ENCODE data around the gene SCFD1. TPM values are rescaled to one million over a fixed set of nuclear protein-coding genes. Genes with fewer than 3 reads are reported as not detected.
"Not testable (repeated sequence)": the region's sequence is repeated elsewhere in the genome, so short reads cannot be mapped to it uniquely, and the experiment has no call there.

Gene SCFD1
- total RNA-seq, 1 donor from 2014 or later, result 135 TPM

- DNase-seq (ENCODE audit: low spot score in 2 of 2), result no peak
- FAIRE-seq, result no peak
These were observed 34.9 kb downstream of the SCFD1 start for GRCh38 chr14:30657050-30657449.

GRCh38 chr14:30657606-30658163 is 35.6 kb downstream of the SCFD1 start:
- no peak for DNase-seq (ENCODE audit: low spot score in 2 of 2)
- FAIRE-seq, result peak; percentile 26

- DNase-seq (ENCODE audit: low spot score in 2 of 2) (no peak), FAIRE-seq (no peak)
These were observed 36.5 kb downstream of the SCFD1 start for GRCh38 chr14:30658645-30659044.

GRCh38 chr14:30669594-30669993 is 47.5 kb downstream of the SCFD1 start:
- DNase-seq (ENCODE audit: low spot score in 2 of 2), result no peak
- FAIRE-seq, result no peak

- peak; percentile 28 for FAIRE-seq
- no peak for DNase-seq (ENCODE audit: low spot score in 2 of 2)
These were observed 51.0 kb downstream of the SCFD1 start for GRCh38 chr14:30673071-30673470.

- DNase-seq (ENCODE audit: low spot score in 2 of 2), result no peak
- FAIRE-seq, result no peak
These were observed 56.9 kb downstream of the SCFD1 start for GRCh38 chr14:30678926-30679431.

GRCh38 chr14:30680036-30680435 is 57.9 kb downstream of the SCFD1 start:
- FAIRE-seq, result no peak
- no peak for DNase-seq (ENCODE audit: low spot score in 2 of 2)

- DNase-seq (ENCODE audit: low spot score in 2 of 2); FAIRE-seq: not testable (repeated sequence)
These were observed 58.7 kb downstream of the SCFD1 start for GRCh38 chr14:30680776-30681175.

- DNase-seq (ENCODE audit: low spot score in 2 of 2) (no peak), FAIRE-seq (no peak)
These were observed 59.7 kb downstream of the SCFD1 start for GRCh38 chr14:30681752-30682355.

GRCh38 chr14:30690487-30691355 is 68.6 kb downstream of the SCFD1 start:
- FAIRE-seq; DNase-seq (ENCODE audit: low spot score in 2 of 2): not testable (repeated sequence)

GRCh38 chr14:30691751-30692398 is 69.8 kb downstream of the SCFD1 start:
- FAIRE-seq, result no peak

GRCh38 chr14:30692669-30693068 is 70.5 kb downstream of the SCFD1 start:
- FAIRE-seq (no peak), DNase-seq (ENCODE audit: low spot score in 2 of 2) (no peak)

More at GRCh38 chr14:30691751-30692398, 69.8 kb downstream of the SCFD1 start:
- no peak for DNase-seq (ENCODE audit: low spot score in 2 of 2)

- FAIRE-seq (no peak), DNase-seq (ENCODE audit: low spot score in 2 of 2) (no peak)
These were observed 76.3 kb downstream of the SCFD1 start for GRCh38 chr14:30698463-30698862.

GRCh38 chr14:30706704-30707103 is 84.6 kb downstream of the SCFD1 start:
- DNase-seq (ENCODE audit: low spot score in 2 of 2) (no peak), FAIRE-seq (no peak)

GRCh38 chr14:30708157-30708556 is 86.0 kb downstream of the SCFD1 start:
- no peak for DNase-seq (ENCODE audit: low spot score in 2 of 2)
- FAIRE-seq, result no peak

- DNase-seq (ENCODE audit: low spot score in 2 of 2) (no peak), FAIRE-seq (no peak)
These were observed 87.1 kb downstream of the SCFD1 start for GRCh38 chr14:30709201-30709600.

- DNase-seq (ENCODE audit: low spot score in 2 of 2), result no peak
- no peak for FAIRE-seq
These were observed 88.8 kb downstream of the SCFD1 start for GRCh38 chr14:30710876-30711275.

- no peak for FAIRE-seq
- DNase-seq (ENCODE audit: low spot score in 2 of 2), result no peak
These were observed 97.0 kb downstream of the SCFD1 start for GRCh38 chr14:30719137-30719536.

GRCh38 chr14:30725763-30726162 is 103.6 kb downstream of the SCFD1 start:
- DNase-seq (ENCODE audit: low spot score in 2 of 2), result no peak
- no peak for FAIRE-seq

- FAIRE-seq (no peak), DNase-seq (ENCODE audit: low spot score in 2 of 2) (no peak)
These were observed 106.4 kb downstream of the SCFD1 start for GRCh38 chr14:30728471-30728870.

- FAIRE-seq, result no peak
- no peak for DNase-seq (ENCODE audit: low spot score in 2 of 2)
These were observed 115.8 kb downstream of the SCFD1 start for GRCh38 chr14:30737916-30738315.
